ENCODE results near the gene CDC42EP1.
A peak's percentile ranks its signal among the peaks of the same experiment; 100 is the strongest.

Gene CDC42EP1

GRCh38 chr22:37562049-37562875 lies 2.0 kb downstream of the CDC42EP1 start:
- Histone ChIP-seq H3K36me3 (ENCODE audit: control insufficient read depth, insufficient read depth, low read length, severe bottlenecking) (peaks cover 19% of the 10 kb centered on the region), H3K9ac (ENCODE audit: low read length) (peak overlapping the region; percentile 98), H3K4me3 (ENCODE audit: low read length) (peak overlapping the region; percentile 97), H3K9me3 (ENCODE audit: control insufficient read depth, low read length) (no peaks in the 10 kb centered on the region), H3K4me1 (ENCODE audit: control insufficient read depth, insufficient read depth, low read length) (peaks cover 45% of the 10 kb centered on the region), H3K27me3 (replicated peaks; ENCODE audit: control insufficient read depth, insufficient read depth, low read length) (no peaks in the 10 kb centered on the region)
- no peak for DNase-seq (ENCODE audit: low read depth)

DNA sequence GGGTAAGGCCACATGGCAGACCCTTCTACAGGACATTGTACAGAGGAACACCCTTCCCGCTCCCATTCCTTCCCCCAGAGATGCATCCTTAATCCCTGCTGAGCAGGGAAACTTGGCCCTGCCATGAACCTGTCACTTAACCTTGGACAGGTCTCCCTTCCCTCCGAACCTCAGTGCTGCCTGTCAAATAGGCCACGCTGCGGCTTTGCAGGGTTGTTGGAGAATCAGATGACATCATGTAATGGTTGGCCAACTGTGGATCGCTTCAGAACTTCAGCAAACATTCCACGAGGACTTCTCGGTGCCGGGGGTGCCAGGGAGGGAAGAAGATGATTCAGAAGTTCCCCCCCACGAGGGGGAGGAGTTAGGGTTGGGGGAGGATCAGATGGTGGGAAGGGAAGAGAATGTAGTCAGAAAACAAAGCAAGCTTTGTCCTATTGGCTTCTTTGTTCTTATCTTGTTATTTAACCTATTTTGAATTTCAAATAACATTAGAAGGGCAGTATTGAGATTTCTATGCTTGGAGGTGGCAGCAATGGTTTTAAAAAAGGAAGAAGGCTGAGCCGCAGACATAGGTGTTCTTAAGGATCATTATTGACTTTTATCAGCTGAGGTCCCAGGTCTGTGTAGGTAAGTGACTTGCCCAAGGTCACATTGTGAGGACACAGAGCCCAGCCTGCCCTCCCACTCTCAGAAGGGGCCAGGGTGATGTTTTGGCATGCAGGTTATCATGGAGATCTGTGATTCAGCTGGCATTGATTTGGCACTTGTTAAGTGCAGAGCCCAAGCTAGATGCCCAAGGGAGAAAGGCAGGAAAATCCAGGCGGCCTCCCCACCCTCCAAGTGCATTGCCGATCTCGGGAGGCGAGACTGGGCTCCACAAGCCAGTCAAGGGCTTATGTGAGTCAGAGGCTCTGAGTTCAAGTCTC lies 3.1 kb downstream of the CDC42EP1 start:
- H3K36me3 ChIP-seq (ENCODE audit: control insufficient read depth, insufficient read depth, low read length, severe bottlenecking): peaks cover 31% of the 10 kb centered on the region
- H3K4me1 ChIP-seq (ENCODE audit: control insufficient read depth, insufficient read depth, low read length): peaks cover 49% of the 10 kb centered on the region
- H3K9ac ChIP-seq (ENCODE audit: low read length): peak overlapping the region; percentile 98
- H3K4me3 ChIP-seq (ENCODE audit: low read length): peak overlapping the region; percentile 97
- no peaks in the 10 kb centered on the region for H3K27me3 ChIP-seq (replicated peaks; ENCODE audit: control insufficient read depth, insufficient read depth, low read length)
- peak; percentile 96 for DNase-seq (ENCODE audit: low read depth)
- no peaks in the 10 kb centered on the region for H3K9me3 ChIP-seq (ENCODE audit: control insufficient read depth, low read length)

- Histone ChIP-seq H3K4me3 (ENCODE audit: low read length) (peak overlapping the region; percentile 74), H3K36me3 (ENCODE audit: control insufficient read depth, insufficient read depth, low read length, severe bottlenecking) (peaks cover 38% of the 10 kb centered on the region), H3K9me3 (ENCODE audit: control insufficient read depth, low read length) (no peaks in the 10 kb centered on the region), H3K4me1 (ENCODE audit: control insufficient read depth, insufficient read depth, low read length) (peaks cover 49% of the 10 kb centered on the region), H3K27me3 (replicated peaks; ENCODE audit: control insufficient read depth, insufficient read depth, low read length) (no peaks in the 10 kb centered on the region), H3K9ac (ENCODE audit: low read length) (peak overlapping the region; percentile 69)
- DNase-seq (ENCODE audit: low read depth): peak; percentile 30
Observed at GRCh38 chr22:37564111-37564711, 3.9 kb downstream of the CDC42EP1 start.

DNA sequence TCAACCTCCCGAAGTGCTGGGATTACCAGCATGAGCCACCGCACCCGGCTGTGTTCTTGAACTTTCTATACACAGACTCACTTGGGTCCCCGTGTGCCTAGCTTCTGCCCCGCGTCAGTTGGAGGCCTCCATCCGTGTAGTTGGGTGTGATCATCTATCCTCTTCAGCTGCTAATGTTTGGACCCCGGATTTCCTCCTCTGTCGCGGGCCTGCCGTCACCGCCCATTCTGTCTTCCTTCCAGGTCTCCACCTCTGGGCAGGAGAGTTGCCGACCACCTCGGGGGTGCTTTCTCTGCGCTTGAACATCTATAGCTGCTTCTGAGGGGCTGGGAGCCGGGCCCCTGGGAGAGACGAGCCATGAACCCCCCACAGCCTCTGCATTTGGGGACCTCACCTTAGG lies 5.5 kb downstream of the CDC42EP1 start:
- no peak for DNase-seq (ENCODE audit: low read depth)
- no peaks in the 10 kb centered on the region for H3K27me3 ChIP-seq (replicated peaks; ENCODE audit: control insufficient read depth, insufficient read depth, low read length)
- H3K9me3 ChIP-seq (ENCODE audit: control insufficient read depth, low read length): no peaks in the 10 kb centered on the region
- H3K4me1 ChIP-seq (ENCODE audit: control insufficient read depth, insufficient read depth, low read length): peaks cover 41% of the 10 kb centered on the region
- no peak overlapping the region for H3K4me3 ChIP-seq (ENCODE audit: low read length)
- peaks cover 46% of the 10 kb centered on the region for H3K36me3 ChIP-seq (ENCODE audit: control insufficient read depth, insufficient read depth, low read length, severe bottlenecking)
- H3K9ac ChIP-seq (ENCODE audit: low read length): peak overlapping the region; percentile 55

GRCh38 chr22:37566329-37566837 lies 6.1 kb downstream of the CDC42EP1 start:
- Histone ChIP-seq H3K9me3 (ENCODE audit: control insufficient read depth, low read length) (no peaks in the 10 kb centered on the region), H3K27me3 (replicated peaks; ENCODE audit: control insufficient read depth, insufficient read depth, low read length) (no peaks in the 10 kb centered on the region), H3K36me3 (ENCODE audit: control insufficient read depth, insufficient read depth, low read length, severe bottlenecking) (peaks cover 46% of the 10 kb centered on the region), H3K4me3 (ENCODE audit: low read length) (no peak overlapping the region), H3K4me1 (ENCODE audit: control insufficient read depth, insufficient read depth, low read length) (peaks cover 41% of the 10 kb centered on the region), H3K9ac (ENCODE audit: low read length) (peak overlapping the region; percentile 55)
- no peak for DNase-seq (ENCODE audit: low read depth)

- no peaks in the 10 kb centered on the region for H3K9me3 ChIP-seq (ENCODE audit: control insufficient read depth, low read length)
- H3K4me1 ChIP-seq (ENCODE audit: control insufficient read depth, insufficient read depth, low read length): peaks cover 37% of the 10 kb centered on the region
- DNase-seq (ENCODE audit: low read depth): peak; percentile 72
- peak overlapping the region; percentile 45 for H3K9ac ChIP-seq (ENCODE audit: low read length)
- peaks cover 46% of the 10 kb centered on the region for H3K36me3 ChIP-seq (ENCODE audit: control insufficient read depth, insufficient read depth, low read length, severe bottlenecking)
- no peak overlapping the region for H3K4me3 ChIP-seq (ENCODE audit: low read length)
- H3K27me3 ChIP-seq (replicated peaks; ENCODE audit: control insufficient read depth, insufficient read depth, low read length): no peaks in the 10 kb centered on the region
Observed at GRCh38 chr22:37566903-37567798, 6.9 kb downstream of the CDC42EP1 start.

DNA sequence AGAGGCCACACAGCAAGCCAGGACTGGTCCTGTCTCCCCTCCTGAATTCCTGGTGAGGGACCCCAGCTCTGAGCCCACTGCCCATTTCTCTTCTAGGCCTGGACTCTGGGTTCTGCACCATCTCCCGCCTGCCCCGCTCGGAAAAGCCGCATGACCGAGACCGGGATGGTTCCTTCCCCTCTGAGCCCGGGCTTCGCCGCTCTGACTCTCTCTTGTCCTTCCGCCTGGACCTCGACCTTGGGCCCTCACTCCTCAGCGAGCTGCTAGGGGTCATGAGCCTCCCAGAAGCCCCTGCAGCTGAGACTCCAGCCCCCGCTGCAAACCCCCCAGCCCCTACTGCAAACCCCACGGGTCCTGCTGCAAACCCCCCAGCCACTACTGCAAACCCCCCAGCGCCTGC lies 7.7 kb downstream of the CDC42EP1 start:
- Histone ChIP-seq H3K27me3 (replicated peaks; ENCODE audit: control insufficient read depth, insufficient read depth, low read length) (no peaks in the 10 kb centered on the region), H3K9me3 (ENCODE audit: control insufficient read depth, low read length) (no peaks in the 10 kb centered on the region), H3K4me1 (ENCODE audit: control insufficient read depth, insufficient read depth, low read length) (peaks cover 29% of the 10 kb centered on the region), H3K4me3 (ENCODE audit: low read length) (no peak overlapping the region), H3K36me3 (ENCODE audit: control insufficient read depth, insufficient read depth, low read length, severe bottlenecking) (peaks cover 46% of the 10 kb centered on the region), H3K9ac (ENCODE audit: low read length) (peak overlapping the region; percentile 1)
- DNase-seq (ENCODE audit: low read depth): no peak

DNA sequence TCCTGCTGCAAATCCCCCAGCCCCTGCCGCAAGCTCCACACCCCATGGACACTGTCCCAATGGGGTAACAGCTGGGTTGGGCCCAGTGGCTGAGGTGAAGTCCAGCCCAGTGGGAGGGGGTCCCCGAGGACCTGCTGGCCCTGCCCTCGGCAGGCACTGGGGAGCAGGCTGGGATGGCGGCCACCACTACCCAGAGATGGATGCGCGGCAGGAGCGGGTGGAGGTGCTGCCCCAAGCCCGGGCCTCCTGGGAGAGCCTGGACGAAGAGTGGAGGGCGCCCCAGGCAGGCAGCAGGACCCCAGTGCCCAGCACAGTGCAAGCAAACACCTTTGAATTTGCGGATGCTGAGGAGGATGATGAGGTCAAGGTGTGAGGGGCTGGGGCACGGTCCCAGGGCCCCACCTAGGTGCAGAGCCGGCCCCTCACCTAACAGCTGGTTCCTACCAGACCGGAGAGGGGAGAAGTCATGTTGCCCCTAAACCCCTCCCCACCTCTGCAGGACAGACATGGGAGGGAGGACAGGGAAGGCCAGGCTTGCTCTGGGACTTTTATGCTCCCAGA lies 8.2 kb downstream of the CDC42EP1 start:
- no peak overlapping the region for H3K4me3 ChIP-seq (ENCODE audit: low read length)
- no peak overlapping the region for H3K9ac ChIP-seq (ENCODE audit: low read length)
- no peak for DNase-seq (ENCODE audit: low read depth)
- H3K4me1 ChIP-seq (ENCODE audit: control insufficient read depth, insufficient read depth, low read length): peaks cover 24% of the 10 kb centered on the region
- H3K36me3 ChIP-seq (ENCODE audit: control insufficient read depth, insufficient read depth, low read length, severe bottlenecking): peaks cover 46% of the 10 kb centered on the region
- no peaks in the 10 kb centered on the region for H3K9me3 ChIP-seq (ENCODE audit: control insufficient read depth, low read length)
- no peaks in the 10 kb centered on the region for H3K27me3 ChIP-seq (replicated peaks; ENCODE audit: control insufficient read depth, insufficient read depth, low read length)

DNA sequence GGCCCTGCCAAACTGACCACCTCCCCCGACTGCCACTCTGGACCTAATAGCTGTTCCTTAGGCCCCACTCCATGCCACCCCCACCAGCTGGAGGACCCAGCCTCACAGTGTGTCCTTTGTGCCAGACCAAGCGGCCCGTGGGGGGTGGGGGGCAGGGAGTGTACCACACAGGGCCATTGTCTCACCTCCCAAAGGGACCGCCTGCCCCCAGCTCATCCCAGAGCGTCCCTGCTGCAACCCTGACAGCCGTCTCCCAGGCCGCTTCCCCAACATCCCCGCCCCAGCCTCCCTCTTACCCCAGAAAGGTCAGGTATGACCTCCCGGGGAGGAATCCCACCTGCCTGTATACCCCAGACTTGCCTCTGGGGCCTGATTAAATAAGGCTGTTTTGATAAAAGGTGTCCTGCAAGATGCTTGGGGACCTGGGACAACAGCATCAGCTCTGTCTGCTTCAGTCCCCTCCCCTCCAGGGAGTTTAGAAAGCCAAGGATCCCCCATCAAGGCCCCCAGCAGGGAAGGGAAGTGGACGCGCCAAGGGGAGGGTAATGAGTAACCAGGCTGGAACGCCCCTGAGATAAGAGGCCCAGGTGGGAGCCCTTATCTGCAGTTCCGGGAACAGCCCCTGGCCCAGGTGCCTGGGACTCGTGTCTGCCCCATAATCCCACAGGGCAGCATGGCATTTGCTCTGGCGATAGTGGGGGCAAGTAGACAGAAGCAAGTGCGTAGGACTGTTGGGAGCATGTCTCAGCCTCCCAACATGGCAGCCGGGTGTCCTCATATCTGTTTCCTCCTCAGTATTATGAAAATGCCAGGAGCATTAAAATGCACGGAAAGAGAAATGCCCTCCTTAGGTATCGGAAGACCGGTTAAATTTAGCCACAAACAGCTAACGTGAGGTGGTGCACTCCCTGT lies 9.0 kb downstream of the CDC42EP1 start:
- H3K4me3 ChIP-seq (ENCODE audit: low read length): no peak overlapping the region
- DNase-seq (ENCODE audit: low read depth): no peak
- peaks cover 18% of the 10 kb centered on the region for H3K4me1 ChIP-seq (ENCODE audit: control insufficient read depth, insufficient read depth, low read length)

More for the DNA sequence above, 9.0 kb downstream of the CDC42EP1 start:
- Histone ChIP-seq H3K9ac (ENCODE audit: low read length) (peak overlapping the region; percentile 10), H3K36me3 (ENCODE audit: control insufficient read depth, insufficient read depth, low read length, severe bottlenecking) (peaks cover 46% of the 10 kb centered on the region), H3K27me3 (replicated peaks; ENCODE audit: control insufficient read depth, insufficient read depth, low read length) (no peaks in the 10 kb centered on the region), H3K9me3 (ENCODE audit: control insufficient read depth, low read length) (no peaks in the 10 kb centered on the region)
